Right lobe of liver (tissue), 4 donors: ENCODE data around the gene HACD2.

ENCODE experiments used
- CTCF ChIP-seq, 4 donors: fragments of 200-600 bp in 3 of 4; fragments of 450-650 bp in 1 of 4; IDR thresholded peaks; one replicate each; pipeline versions ENCODE4 v1.5.1 to v1.8.0; 2016 to 2022; ENCODE audit warnings: antibody characterized with exemption in 4 of 4, mild to moderate bottlenecking in 2 of 4
- POLR2A ChIP-seq: fragments of 450-650 bp; IDR thresholded peaks from one replicate; pipeline ENCODE4 v1.6.1; 2017; ENCODE audit warnings: antibody characterized with exemption, mild to moderate bottlenecking
- donor health status: DM: no; HTN: no; CAD: no.
- donor health status: DM: no; HTN: no; CAD: no.
- donor health status: DM: no; HTN: yes; CAD: no.

GRCh38 chr3:123568875-123569274 lies 16.0 kb downstream of the HACD2 start:
- TF ChIP-seq CTCF (IDR thresholded peaks at IDR 0.05): no peak
- TF ChIP-seq POLR2A: no peak
